A204.1 (cell line): ENCODE measurements around the gene GNAS-AS1.
"Not testable (repeated sequence)": the region's sequence is repeated elsewhere in the genome, so short reads cannot be mapped to it uniquely, and the experiment has no call there.

Experiments used
- FAIRE-seq: peaks from 2 replicates; lab custom pipeline; 2012; peaks lifted over from hg19 to GRCh38; lab: Jason Lieb, UNC

The GNAS-AS1 gene

DNA sequence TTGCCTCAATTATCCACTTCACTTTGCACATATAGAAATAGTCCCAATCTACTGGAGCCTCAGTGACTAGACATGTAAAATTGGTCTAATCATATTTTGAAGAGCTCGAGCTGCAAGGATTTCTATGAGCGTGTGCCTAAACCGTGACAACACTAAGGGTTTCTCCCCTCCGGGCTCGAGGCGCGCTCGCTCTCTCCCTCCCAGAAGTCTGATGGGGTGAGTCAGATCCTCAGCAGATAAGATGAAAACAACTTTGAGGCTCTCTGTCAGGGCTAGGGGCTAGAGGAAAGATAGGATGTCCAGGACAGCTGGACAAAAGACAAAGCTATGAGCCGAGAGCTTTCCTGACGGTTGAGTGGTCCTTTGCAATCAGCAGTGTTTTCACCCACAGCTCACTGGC, 16.8 kb downstream of the GNAS-AS1 start:
- FAIRE-seq: no peak

DNA sequence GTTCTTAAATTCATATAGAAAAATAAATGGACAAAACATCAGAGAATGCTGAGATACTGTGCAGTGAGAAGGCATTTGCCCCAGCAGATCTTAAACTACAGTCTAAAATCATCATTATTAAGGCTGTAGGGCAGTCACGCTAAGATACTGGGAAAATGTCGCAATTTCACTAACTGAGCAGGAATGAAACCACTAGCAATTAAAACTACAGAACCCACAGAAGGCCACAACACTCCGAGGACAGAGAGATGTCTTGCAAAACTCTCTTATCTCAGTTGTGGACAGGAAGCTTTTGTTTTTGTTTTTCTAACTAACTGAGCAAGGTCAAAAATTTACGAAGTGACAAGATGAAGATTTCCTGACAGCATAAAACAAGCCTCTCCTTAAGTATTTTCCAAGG, 18.2 kb downstream of the GNAS-AS1 start:
- no peak for FAIRE-seq

DNA sequence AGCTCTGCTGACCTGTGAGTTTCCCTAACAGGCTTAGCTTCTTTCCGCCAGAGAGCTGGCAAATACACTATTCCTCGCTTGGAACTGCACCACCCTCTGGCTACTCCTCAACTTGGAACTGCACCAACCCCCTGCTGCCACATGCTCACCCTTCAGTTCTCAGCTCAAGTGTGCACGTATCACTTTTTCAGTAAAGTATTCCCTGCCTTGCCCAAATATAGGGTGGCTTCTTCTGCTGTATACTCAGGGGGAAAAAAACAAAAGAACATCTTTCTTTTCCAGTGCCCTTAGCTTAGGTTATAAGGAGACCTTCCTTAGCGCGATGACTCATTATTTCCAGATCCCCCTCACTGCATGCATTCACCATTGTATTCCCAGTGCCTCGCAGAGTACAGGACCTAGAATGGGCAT, 21.2 kb downstream of the GNAS-AS1 start:
- no peak for FAIRE-seq

DNA sequence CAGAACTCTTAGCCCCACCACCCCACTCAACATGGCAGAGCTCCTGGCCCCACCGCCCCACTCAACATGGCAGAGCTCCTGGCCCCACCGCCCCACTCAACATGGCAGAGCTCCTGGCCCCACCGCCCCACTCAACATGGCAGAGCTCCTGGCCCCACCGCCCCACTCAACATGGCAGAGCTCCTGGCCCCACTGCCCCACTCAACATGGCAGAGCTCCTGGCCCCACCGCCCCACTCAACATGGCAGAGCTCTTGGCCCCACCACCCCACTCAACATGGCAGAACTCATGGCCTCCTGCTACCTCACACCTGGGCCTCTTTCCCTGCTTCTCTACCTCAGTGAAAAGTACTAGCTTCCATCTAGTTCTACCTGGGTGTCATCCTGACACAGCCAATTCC, 21.9 kb downstream of the GNAS-AS1 start:
- not testable (repeated sequence) for FAIRE-seq

DNA sequence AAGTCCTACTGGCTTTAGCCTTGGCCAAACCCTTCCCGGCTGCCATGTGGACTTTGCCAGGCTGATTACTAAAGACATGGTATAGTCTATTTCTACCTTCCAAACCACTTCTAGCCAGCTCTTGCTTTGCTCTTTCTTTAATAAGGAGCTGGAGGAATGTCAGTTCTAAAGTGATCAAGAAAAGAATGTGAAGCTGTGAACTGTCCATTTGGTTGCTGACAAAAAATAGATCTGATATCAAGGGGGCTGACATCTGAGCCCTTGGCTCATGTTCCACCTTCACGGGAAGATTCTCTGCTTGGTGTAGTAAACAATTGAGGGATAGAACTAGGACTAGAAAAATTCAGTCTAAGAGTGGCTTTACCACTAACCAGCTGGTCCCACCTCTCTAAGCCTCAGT, 22.6 kb downstream of the GNAS-AS1 start:
- no peak for FAIRE-seq

DNA sequence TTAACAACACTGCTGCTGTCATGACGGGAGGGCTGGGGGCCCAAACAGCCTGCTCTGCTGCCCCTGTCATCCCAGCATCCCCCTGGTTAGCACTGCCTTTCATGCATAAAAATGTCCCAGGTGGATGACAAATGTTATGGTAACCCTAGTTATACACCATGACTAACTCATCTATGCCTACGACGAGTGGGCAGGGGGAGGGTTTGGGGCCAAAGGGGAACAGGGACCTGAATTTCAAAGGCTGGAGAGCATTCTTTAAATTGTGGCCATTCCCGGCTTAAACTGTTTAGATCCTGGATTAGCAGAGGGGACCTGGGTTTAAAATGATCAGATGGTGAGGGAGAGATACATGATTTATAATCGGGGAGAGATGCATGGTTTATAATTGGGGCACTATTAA, 24.4 kb downstream of the GNAS-AS1 start:
- FAIRE-seq: no peak

DNA sequence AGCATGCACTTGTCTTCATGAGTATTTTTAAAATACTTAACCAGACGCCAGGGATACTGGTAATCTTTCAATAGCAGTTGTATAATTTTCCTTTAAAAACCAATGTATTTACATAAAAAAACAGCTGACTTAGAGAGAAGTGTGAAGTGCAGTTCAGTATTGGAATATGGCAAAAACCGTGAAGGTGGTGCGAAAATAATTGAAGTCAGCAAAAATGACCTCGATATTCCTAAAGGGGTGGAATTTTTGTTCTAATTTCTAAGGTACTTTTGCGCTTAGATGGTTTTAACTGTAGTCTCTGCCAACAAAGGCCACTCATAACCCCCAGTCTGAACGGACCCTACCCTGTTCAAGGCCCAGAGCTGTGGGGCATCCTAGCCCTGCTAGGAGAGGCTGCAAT, 25.3 kb downstream of the GNAS-AS1 start:
- FAIRE-seq: no peak

DNA sequence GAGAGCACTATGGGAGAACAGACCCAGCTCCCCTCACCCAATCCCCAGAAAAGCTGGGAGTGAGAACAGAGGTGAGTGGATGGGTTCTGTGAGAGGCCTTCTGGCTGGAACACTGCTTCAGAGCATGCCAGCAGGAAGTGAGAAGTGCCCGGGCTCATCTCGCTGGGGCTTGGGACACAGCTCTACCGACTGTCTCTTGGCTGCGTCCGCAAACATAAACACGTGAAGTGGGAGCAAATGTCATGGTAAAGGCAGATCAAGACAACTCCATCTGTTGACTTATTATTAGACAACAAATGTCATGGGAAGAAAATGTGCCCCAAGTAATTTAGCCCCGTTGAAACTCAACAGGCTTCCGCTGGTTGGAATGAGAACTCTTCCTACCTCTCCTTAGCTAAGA, 25.9 kb downstream of the GNAS-AS1 start:
- FAIRE-seq: no peak

DNA sequence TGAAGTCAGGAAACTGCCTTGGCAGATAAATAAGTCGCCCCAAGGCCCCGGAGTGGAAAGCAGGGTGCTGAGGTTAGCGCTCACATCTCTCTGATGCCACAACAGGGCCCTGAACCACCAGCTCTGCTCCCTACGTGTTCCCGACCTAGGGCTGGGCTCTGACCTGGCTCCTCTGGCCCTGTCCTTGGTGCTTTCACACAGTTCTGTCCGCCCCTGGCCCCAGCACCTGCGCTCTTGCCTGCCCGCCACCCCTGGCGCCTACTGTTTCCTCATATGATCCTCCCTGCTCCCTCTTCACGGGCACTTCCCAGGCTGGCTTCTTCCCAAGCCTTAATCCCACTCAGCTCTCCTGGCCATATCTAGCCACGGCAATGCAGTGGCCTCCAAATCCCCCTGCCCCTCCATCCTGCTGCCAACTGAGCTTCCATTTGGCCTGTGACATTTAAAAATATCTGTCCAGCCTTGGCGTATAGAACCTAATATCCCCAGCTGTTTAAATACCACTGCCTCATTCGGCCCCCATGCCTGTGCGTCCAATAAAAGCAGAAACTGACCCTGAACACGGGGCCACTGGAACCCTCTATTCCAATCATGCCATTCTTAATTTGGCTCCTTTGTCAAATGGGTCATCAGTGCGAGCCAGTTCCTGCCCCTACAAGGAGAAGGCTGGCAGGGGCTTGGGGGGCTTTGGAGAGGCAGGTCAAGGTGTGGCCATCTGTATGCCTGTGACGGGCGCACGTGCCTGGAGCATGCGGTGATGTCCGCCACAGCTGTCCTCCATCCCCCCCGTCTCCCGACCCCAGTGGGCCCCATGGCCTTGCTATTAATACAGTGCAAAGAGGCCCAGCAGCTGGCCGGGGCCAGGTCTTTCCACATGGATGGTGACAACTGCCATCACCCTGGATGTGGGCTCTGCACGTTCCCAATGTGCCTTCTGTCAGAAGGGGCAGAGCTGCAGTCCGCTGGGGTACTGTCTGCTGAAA, 27.7 kb downstream of the GNAS-AS1 start:
- FAIRE-seq: no peak

DNA sequence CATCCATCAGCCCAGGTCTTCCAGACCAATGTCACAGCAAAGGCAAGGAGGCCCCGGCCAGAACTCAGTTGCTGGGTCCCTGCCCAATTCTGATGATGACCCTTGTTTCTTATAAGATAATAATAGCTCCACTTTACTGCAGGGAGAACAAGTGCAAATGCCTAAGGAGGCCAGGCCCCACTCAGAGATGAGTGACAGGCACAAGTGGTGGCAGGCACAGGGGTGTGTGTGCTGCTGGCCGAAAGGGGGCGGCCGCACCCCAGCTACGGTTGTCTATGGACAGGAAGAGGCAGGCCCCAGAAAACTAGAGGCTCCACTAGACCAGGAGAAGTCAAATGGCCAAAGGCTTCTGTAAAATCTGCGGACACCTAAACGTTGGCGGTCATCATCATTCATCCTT, 28.6 kb downstream of the GNAS-AS1 start:
- FAIRE-seq: no peak

DNA sequence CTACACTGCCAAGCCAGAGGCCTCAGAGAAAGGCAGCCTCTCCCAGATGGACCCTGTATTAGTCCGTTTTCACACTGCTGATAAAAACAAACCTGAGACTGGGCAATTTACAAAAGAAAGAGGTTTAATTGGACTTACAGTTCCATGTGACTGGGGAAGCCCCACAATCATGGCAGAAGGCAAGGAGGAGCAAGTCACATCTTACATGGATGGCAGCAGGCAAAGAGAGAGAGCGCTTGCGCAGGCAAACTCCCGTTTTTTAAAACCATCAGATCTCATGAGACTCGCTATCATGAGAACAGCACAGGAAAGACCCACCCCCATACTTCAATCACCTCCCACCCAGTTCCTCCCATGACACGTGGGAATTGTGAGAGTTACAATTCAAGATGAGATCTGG, 30.2 kb downstream of the GNAS-AS1 start:
- FAIRE-seq: not testable (repeated sequence)

DNA sequence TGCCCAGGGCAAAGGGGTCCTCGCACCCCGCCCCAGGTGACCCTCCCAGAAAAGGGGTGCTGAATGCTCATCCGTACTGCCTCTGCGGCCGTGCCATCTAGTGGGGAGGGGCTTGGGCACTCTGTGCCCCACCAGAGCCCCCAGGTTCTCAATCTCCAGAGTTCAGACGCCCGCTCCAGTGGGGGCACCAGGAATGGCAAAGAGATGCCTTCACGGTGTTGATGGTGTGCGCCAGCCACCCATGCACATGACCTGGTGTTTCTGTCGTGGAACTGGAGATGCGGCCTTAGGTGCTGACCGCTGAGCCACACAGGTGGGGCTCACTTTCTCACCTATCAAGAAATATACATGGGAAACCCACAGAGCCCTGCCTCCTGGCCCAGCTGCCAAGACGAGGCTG, 30.8 kb downstream of the GNAS-AS1 start:
- no peak for FAIRE-seq

DNA sequence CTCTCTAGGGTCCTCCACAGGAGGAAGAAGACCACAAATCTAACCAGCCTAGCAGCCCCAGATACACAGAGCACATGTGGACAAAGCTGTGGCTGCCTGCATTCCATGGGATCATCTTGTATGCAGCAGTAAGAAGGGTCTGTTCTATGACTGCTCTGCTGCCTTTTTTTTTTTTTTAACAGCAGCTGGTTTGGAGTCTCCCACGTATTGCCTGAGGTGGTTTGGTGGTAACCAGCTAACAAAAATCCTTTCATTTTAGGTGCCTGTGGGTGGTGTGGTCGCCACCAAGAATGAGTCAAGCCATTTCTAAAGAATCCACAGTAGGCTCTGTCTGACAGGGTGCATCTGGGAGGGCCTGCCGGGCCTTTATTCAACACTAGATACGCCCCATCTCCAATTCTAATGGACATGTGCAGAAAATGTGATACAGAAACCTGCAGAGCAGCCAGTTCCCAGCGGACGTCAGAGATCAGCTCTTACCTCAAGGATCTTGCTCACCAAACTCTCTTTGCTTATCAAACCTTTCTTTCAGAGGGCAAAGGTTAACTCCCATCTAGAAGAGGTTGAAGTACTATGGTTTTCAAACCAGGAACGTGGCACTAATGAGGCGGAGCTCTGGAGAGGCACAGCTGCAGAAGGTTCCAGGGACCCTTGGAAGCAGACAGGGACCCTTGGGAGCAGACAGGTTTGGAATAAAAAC, 32.0 kb downstream of the GNAS-AS1 start:
- no peak for FAIRE-seq

DNA sequence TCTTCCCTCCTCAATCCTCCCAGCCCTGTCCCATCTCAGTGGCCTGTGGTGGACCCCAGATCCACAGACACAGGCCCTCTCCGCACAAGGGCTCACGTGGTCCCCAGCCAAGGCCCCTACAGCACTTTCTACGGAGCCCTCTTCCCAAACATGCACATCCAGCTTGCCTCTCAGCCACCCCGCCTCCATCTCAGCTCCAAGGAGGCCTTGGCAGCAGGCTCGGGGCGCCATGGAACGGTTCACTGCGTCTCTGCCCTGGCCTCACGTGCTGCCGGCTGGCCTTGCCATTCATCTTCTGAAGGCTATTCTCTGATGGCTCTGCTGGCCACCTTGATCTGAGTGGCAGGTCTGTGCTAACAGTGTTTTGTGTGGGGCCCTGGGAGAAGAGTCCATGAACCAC, 33.0 kb downstream of the GNAS-AS1 start:
- FAIRE-seq: no peak

DNA sequence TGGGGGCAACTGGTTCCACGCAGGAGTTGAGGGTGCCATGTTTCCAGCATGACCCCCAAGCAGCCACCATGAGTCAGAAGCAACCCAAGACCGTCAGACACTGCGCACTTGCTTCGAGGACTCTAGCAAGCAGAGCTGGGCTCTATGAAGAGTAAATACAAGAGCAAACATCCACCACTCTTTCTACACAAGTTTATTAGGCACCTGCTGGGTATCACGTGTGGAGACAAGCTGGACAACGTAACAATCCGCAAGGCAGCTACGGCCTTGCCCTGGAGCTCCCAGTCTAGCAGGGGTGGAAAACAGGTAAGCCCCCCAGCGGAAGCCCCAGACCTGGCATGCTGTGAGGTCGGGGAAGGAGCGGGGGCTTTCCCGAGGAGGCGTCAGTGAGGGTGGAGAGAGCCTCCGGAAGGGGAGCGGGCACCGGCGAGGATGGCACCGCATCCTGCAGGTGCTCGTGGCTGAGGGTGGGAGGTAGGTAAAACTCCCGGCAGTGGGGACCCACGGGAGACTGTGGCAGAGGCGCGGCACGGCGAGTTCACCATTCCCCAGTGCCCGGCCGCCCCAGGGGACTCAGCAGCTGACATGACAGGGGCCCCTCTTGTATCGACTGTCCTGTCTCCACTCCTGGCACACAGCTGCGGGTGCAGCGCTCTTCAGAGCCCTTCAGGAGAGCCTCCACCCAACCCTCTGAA, 33.6 kb downstream of the GNAS-AS1 start:
- FAIRE-seq: no peak

DNA sequence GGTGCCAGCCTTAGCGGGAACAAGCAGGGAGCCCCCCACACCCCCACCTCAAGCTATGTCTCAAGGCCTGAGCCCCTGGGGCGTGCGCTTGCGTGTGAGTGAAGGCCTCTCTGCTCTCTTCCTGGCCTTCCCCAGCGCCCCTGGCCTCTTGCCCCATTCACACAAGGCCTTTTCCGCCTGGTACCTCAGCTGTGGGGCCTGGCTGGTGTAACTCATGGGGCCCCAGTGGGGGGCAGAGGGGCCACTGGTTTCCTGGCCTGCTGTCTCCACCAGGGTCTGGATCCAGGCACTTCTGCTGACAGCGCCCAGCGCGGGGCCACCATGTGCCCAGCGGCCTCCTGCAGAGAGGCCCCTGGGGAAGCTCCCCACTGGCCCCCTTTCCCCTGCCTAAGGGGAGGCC, 34.7 kb downstream of the GNAS-AS1 start:
- FAIRE-seq: no peak

DNA sequence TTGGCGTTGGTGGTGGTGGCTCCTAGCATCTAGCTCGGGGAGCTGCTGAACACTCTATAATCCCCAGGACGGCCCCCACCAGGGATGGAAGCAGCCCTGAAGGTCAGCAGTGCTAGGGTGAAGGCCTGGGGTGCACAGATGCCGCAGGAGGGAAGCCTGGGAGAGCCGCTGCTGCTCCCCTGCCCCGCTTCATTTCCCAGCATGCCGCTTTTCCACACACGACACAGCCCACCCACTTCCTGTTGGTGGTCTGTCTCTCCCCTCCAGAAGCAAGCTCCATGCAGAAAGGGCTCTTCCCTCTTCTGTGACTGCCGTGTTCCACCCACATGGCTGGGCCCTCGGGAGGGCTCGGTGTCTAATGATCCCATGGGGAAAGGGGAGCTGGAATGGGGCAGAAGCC, 35.3 kb downstream of the GNAS-AS1 start:
- no peak for FAIRE-seq

DNA sequence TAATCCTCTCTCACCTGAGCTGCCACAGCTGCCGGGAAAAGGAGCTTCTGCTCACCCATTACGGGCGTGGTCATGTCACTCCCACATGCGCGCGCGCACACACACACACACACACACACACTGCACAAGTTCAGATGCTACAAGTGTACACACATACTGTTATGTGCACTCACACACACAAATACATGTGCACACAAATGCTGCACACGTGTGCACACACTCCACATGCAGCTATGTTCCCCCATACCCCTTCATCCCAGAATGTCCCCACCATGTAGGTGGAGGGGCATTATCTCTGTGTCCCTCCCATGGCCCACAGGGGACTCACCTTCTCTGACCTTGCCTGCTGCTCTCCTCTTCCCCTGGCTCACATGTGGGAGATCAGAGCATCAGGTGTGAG, 37.3 kb downstream of the GNAS-AS1 start:
- FAIRE-seq: no peak

DNA sequence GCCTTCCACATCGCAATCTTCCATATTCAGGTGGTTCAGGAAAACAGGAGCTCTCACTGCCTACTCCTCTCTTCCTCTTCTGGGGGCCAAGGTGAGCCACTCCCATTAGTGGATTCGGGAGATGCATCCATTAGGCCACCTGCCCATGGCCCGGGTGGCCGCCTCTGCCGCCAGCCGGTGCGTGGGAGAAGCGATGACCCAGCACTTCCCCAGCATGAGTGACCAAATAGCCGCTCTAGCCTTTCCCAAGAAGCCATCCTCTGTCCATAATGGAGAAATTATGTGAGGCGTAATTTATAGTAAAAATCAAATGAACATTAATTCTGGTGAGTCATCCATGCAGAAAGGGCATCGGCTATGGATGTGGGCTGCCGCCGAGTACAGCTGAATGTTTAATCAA, 39.4 kb downstream of the GNAS-AS1 start:
- no peak for FAIRE-seq

DNA sequence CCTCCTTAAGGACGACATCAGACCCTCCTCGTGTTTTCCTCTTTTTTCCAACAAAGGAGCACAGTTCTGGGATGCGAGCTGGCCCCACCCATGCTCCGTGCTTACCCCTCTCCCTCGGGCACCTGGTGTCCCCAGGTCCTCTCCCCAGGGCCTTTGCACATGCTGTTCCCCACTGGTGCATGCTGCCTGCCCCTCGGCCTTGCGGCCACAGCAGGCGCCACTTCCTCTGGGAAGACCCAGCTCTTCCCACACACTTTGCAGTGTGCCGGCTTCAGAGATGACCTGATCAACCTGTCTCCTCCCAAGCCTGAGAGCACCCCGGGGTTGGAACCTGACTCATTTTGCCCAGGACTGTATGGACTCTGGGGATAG, 39.8 kb downstream of the GNAS-AS1 start:
- no peak for FAIRE-seq

DNA sequence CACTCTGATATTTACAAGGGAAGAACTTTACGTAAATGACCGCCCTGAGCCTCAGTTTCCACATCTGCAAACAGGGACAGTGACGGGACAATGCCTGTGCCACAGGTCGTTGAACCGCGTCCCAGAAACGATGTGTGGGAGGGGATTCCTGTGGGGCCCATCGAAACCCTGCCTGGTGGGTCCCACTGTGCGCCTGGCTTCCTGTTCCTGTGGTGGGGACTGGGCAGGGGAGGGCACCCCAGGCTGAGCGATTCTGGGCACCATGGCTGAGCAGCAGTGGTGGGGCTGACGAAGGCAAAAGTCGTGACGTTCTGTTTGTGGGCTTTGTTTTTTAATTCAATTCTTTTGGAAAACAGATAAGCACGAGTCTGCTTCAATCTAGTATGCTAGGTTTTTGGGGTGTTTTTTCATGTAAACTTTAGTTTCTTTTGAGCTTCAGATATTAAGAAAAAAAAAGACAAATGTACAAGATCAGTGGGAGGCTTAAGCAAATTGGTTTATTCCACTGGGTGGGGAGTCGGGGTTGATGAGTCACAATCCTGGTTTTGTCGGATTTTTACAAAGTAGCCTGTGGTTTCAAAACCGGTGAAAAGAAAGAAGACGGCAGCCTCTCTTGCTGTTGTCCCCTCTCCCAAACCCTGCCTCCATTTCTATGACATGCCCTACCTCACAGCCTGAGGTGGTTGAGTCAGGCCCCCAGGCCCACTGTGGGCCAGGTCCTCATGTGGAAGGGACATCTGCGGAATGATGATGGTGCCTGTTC, 40.4 kb downstream of the GNAS-AS1 start:
- FAIRE-seq: no peak
